Activated CD8-positive, alpha-beta memory T cell treated with anti-CD3 and anti-CD28 coated beads, Interleukin-2, amount 50 U/mL, for 1 hour (primary cell): Measurements from ENCODE around the gene IL32.

ENCODE experiments used
- DNase-seq: peaks from one replicate; pipeline ENCODE4 v3.0.0-alpha.2; 2020; ENCODE audit errors: extremely low read depth

The IL32 gene

DNA sequence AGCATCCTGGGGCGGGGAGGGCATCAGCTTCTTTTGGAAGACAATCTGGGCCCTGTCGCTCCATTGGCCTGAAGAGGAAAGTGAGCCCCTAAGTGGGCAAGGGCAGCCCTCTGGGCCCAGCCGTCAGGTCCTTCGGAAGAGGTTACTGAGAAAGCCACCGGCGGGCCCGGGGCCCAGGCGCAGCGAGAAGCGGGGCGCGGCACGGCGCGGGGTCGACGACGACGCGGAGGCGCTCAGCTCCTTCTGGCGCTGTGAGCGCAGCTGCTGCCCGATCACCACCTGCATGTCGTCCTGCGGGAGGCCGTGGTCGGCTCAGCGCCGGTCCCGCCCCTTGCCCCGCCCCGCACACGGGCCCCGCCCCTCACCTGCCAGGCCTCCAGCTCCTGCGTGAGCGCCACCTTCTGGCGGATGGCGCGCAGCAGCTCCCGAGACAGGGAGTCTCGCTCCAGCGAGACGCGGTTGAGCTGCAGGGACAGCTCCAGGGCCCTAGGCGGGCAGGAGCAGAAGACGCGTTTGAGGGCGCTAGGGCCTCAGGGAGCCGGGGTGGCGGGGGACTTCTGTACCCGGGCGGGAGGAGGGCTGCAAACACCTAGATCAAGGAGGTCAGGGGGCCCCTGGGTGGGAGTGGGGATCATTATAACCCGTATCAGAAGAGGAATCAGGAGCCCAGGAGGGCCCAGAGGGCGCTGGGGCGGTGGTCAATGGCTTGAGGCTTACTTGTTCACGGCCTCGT lies 37.3 kb upstream of the IL32 start:
- DNase-seq: peak; percentile 51

DNA sequence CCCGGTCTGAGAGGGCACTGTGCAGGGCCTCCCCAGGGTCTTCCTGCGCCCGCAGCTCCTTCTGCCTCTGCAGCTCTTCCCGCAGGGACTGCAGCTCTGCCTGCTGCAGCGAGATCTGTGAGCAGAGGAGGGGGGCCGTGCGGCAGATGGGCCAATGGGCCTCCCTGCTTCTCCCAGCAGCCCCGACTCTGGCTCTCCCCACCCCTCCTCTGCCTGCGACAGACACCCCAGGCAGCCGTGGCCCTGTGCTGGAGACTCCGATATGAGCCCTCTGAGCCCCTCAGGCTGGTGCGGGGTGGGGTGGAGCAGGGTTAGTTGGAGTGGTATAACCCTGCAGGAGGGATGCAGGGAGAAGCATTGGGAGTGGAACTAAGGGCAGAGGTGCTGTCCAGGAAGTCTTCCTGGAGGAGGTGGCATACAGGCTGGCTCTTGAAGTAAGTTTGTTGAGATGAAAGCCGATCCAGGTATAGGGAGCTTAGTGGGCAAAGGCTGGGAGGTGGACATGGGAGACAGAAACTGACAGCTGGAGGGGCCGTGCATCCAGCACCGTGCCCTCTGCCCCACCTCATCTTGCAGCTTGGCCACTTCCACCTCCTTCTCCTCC lies 36.6 kb upstream of the IL32 start:
- no peak for DNase-seq

DNA sequence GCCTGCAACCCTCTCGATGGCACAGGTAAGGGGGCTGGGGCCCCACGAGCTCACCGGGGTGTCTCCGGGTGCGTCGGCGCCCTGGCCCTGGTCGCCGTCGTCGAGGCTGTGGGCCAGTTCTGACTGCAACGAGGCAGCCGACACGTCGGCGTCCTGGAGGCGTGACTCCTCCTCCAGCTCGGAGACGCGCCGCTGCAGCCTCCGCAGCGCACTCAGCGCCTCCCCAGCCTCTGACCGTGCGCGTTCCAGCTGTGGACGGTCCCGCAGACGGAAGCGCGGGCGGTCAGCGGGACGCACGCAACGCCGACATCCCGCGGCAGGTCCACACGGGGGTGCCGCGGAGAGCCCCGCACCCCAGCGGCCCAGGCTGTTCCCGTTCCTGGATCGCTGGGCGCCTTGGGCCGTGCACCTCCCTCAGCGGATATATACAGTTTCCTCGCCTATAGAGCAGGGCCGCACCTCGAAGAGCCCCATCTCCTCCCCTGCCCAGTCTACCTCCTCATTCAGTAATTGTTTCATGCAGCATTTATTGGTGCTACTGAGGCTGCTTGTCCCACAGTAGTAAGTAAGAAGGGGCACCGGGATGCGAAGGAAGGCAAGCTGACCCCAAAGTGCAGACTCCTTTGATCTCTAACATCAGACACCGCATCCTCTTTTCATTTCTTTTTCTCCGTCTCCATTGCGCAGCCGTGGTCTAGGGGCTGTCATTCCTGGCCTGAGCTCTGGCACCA lies 35.8 kb upstream of the IL32 start:
- no peak for DNase-seq

DNA sequence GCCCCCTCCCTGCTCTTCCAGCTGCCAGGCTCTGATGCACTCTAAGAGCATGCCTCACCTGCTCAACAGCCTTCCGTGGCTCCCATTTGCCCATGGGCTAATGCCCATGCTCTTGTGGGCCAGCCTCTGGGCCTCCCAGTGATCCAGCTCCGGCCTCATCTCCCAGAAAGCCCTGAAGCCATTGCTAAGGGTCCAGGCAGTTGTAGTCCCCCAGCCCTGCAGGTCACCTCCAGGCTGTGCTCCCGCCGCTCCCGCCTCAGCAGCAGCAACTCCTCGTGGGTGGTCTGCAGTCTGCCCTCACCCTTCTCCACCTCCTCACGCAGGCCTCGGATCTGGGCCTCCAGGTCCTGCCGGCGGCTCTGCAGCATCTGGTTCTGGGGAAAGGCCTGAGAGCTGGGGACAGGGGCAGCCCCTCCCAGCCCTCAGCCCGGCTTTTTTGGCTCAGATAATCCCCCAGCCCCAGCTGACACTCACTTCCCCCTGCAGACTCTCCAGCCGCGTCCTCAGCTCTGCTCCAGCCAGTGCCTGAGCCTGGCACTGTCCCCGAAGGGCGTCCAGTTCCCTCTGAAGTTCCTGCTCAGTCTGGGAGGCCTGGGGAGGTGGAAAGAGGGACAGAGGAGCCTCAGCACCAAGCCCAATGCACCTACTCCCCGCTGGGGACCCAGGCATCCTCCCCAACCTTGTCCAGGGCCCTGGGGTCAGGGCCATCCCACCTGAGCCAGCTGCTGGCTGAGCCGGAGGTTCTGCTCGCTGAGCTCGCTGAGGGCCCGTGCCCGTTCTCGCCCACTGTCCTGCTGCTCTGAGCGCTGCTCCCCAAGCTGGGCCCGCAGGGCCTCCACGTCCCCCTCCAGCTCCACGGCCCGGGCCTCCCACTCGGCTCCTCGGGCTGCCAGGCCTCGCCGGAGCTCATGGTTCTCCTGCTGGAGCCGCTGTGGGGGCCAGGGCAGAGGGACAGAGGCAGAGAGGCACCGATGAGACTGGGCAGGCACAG lies 34.9 kb upstream of the IL32 start:
- DNase-seq: no peak

DNA sequence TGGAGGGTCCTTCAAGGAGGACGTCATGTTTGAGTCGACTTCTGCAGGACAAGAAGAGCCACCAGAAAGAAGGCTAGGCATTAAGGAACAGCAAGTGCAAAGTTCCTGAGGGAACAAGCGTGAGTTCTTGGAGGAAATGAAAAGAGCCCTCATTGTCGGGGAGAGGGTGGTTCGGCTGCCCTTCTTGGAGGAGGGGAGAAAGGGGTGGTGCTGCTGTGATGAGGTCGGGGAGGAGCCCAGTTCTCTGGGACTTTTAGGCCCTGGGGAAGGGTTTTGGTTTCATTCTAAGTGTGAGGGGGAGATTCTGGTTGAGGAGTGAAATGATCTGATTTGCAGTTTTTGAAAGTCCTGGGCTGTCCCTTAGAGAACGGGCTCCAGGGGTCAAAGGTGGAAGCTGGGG lies 32.8 kb upstream of the IL32 start:
- no peak for DNase-seq

DNA sequence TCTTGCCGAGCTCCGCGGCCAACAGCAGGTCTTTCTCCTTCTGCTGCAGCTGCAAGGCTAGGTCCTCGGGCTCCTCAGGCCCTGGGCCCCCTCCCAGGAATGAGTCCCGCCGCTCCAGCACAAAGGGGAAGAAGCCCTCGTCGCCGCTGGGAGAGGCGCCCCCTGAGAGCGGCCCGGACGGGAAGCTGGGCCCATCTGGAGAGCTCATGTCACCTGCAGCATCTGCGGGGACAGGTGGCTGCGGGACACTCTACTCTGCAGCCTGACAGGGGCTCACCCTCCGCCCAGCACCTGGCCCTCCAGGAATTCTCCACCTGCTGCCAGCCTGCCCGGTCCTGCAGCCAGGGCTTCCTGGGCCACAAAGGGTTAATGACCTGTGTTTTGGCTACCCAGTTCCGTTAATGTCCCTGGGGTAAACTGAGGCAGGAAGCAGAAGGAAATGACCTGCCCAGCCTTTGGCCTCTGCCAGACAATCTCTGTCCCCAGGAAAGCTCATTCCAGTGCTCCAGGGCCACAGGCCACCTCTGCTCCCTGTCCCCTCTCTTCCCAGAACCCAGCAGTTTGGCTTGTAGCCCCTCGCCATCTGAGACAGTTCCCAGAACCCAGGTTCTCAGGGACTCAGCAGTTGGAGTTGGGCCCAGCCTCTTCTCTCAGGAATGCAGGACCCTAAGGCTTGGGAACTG lies 30.0 kb upstream of the IL32 start:
- DNase-seq: no peak

DNA sequence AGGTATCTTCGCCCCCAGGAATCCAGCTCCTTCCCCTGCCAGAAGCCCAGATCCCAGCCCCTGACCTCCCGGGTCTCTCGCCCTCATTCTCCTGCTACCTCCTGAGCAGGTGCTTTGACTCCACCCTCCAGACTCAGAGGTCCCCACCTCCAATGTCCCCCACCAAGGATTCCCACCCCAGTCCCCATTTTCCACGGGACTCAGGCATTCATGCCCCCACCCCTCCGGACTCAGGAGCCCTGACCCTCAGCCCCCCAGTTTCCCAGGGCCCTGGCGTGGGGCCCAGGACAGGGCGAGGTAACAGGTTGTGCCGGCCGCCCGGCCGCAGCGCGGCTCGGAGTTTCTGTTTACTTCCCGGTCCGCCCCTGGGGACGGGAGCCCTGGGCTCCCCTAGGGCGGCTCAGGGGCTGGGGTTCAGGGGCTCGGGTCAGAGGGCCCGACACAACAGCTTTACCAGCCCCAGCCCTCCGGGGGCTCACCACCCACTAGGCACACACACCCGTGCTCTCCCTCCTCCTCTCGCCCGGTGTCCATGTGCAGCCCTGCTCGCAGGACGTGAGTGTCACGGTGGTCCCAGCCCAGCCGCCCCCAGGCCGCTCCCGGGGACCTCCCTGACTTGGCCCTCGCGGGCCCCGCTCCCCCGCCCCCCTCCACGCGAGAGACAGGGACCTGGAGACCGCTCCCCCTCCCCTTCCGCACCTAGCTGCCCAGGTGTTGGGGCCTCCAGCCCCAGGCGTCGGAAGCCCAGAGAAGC lies 29.3 kb upstream of the IL32 start:
- no peak for DNase-seq

DNA sequence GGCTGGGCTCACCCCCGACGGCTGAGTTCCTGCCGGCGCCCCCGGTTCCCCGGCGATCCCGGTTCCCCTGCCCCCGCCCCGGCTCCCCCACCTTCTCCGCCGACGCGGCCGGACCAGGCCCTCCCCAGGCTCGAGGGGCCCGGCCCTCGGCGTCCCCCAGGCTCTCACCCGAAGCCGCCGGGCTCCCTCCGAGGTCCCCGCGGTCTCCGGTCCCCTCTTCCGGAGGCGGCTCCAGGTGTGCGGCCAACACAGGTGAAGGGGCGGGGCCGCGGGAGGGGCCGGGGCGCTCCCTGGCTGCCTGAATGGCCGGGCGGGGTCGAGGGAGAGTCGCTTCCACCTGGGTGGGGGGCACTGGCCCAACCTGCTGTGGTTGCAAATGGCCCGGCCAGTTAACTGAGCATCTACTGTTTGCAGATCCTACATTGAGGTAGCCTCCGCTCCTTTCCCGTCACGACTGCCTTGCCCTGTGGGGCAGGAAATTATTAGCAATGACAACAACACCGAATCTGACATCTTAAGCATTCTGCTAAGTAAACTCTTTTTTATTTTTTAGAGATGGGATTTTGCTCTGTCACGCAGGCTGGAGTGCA lies 28.6 kb upstream of the IL32 start, which contains the start of gene BICDL2:
BICDL2 (minus strand) TSS at position 219 of the 590 bp plus-strand sequence. CDS start 1,448 bp downstream, outside the sequence.
- DNase-seq: no peak

DNA sequence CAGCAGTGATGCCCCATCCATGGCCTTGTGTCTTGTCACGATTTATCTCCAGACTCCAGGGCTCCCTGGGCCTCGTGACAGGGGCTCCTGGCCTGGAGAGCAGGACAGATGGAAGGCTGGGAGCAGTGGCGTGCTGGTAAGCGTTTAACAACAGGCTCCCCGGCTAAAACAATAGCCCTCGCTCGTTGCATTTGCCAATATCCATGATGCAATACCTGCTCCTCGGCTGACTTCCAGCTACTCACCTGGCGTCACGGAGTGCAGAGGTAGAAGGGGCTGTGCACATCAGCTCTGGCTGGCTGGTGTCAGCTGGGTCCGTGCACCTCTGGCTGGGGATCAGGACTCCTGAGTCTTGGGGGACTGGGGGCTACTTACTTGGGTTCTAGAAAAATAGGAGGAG lies 27.2 kb upstream of the IL32 start:
- DNase-seq: no peak

DNA sequence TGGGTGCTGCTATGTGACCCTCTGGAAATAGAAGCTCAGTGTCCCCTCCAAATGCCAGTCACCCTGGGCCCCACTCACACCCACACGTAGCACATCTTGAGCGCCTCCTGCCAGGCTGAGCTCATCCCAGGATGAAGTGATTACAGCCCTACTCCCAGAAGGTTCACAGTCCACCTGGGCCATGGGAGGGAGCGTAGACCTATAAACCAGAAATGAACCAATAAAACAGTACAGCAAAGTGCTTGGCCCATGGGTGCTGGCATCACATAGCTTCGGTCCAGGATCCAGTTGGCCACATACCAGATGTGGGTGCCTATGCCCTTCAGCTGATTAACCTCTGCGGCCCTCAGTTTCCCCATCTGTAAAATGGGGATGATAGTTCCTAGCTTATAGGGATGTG lies 26.5 kb upstream of the IL32 start:
- DNase-seq: no peak

DNA sequence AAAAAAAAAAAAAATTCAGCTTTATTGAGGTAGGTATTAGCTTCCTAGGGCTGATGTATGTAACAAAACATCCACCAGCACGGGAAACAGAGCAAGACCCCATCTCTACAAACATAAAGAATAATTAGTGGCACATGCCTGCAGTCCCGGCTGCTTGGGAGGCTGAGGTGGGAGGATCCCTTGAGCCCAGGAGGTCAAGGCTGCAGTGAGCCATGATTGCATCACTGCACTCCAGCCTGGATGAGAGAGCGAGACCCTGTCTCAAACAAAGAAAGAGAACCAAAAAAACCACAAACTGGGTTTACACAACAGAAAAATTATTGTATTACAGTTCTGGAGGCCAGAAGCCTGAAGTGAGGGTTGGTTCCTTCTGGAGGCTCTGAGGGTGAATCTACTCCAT lies 23.1 kb upstream of the IL32 start:
- no peak for DNase-seq

DNA sequence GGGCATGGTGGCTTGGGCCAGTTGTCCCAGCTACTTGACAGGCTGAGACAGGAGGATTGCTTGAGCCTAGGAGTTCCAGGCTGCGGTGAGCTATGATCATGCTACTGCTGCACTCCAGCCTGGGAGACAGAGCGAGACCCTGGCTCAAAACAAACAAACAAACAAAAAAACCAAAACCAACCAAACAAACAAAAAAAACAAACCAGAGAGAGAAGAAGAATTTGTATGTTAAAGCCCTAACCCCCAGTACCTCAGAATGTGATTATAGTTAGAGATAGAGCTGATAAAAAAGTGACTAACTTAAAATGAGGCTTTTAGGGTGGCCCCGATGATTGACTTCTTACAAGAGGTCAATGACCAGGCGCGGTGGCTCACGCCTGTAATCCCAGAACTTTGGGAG lies 20.7 kb upstream of the IL32 start:
- no peak for DNase-seq

DNA sequence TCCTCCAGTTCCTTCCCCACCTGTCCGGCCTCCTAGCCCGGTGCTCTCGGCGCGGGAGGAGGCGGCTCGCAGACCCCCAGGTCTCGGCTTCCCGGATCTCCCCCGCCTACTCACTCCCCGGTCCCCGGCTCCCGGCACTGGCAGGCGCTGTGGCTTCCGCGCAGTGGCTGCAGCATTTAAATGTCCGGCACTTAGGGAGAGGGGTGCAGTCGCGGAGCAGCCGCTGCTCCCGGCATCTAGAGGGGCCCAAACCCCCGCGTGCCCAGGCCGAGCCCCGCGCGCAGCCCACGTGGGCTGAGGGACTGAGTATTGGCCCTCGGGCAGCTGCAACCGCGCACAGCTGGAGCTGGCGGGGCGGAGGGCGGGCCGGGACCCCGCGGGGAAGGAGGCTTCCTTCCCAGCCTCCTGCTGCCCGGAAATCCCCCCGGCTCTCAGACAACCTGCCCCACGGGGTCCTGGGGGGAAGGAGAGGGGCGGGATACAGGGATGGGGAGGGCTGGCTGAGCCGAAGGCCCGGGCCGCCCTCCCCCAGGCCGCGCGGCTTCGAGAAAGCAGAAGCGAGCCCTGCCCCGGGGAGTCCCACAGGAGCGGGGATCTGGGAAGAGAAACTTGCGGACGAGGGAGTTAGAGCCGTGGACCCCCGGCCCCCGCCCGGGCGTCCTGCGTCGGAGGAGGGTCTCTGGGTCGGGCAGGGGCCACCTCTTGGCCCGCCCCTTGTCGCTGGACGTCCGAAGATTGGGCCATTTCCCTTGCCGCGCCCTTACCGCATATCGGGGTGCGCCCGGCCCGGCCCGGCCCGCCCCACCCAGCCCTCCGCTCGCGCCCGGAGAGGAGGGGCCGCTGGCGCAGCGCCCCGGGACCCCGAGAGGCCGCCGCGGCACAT lies 19.4 kb upstream of the IL32 start, which contains the start of gene MMP25:
MMP25 (plus strand) TSS at position 804 of the 883 bp plus-strand sequence. CDS start 357 bp downstream, outside the sequence.
- no peak for DNase-seq

DNA sequence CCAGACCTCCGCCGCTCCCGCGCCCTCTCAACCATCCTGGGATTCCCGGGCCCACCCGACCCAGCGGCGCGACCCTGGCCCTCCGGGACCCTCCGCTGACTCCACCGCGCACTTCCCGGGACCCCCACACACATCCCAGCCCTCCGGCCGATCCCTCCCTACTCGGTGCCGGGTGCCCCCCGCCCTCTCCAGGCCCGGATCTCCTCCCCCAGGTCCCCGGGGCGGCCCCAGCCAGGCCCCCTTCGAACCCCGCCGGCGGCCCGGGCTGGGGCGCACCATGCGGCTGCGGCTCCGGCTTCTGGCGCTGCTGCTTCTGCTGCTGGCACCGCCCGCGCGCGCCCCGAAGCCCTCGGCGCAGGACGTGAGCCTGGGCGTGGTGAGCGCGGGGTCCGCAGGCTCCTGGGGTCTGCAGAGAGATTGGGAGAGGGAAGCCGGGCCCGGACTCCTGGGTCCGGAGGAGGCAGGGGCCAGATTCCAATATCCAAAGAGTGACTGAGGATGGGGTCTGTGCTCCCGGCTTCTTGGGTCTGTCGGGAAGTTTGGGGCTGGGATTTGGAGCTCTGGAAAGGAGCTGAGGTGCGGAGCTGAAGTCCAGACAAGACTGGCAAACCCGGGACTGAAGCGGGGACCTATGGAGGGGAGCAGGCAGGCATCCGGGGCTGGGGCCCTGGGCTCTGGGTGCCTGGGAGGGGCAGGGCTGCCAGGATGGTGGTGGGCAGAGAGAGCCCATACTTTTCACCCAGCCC lies 18.6 kb upstream of the IL32 start:
- no peak for DNase-seq

DNA sequence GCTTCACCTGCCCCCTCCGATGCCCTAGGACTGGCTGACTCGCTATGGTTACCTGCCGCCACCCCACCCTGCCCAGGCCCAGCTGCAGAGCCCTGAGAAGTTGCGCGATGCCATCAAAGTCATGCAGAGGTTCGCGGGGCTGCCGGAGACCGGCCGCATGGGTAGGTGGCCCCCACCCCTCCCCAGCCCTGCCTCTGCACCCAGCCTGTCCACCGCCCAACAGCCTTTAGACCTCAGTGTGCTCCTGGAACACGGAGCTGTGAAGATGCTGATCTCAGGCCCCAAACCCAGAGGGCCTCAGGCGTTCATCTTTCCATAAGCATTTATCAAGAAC lies 18.1 kb upstream of the IL32 start:
- no peak for DNase-seq

DNA sequence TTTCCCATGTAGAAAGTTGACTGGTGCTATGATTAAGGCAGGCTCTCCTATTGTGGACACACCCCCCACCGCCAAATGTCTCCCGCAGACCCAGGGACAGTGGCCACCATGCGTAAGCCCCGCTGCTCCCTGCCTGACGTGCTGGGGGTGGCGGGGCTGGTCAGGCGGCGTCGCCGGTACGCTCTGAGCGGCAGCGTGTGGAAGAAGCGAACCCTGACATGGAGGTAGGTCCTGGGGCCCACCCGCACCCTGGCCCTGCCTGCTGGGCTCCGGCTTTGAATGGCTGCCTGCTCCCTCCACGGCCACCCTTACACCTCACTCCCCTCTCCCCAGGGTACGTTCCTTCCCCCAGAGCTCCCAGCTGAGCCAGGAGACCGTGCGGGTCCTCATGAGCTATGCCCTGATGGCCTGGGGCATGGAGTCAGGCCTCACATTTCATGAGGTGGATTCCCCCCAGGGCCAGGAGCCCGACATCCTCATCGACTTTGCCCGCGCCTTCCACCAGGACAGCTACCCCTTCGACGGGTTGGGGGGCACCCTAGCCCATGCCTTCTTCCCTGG lies 15.4 kb upstream of the IL32 start:
- DNase-seq: no peak

DNA sequence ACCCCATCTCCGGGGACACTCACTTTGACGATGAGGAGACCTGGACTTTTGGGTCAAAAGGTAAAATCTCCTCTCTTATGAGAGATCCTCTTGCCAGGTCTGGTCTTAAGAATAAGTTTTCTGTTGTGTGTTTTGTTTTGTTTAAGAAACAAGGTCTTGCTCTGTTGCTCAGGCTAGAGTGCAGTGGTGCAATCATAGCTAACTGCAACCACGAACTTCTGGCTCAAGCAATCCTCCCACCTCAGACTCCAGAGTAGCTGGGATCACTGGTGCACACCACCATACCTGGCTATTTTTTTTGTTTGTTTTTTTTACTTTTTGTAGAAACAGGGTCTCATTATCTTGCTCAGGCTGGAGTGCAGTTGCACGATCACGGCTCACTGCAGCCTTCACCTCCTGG lies 15.0 kb upstream of the IL32 start:
- no peak for DNase-seq

DNA sequence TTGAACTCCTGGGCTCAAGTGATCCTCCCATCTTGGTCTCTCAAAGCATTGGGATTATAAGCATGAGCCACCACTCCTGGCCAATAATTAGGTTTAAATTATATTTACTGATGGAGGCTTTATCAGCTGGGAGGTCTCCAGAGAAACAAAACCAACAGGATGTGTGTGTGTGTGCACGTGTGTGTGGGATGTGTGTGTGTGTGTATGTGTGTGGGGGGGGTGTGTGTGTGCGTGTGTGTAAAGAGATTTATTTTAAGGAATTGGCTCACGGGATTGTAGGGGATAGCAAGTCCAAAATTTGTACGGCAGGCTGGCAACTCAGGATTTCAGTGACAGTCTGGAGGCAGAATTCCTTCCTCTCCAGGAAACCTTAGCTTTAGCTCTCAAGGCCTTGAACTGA lies 14.4 kb upstream of the IL32 start:
- no peak for DNase-seq
